GM12878 (cell line): Measurements from ENCODE around the gene MIXL1. TPM values are rescaled to one million over a fixed set of nuclear protein-coding genes. Genes with fewer than 3 reads are reported as not detected.

Source experiments
- ATAC-seq: fragments of 200-7000 bp; cut with Tn5 transposase; 3 replicates; pipeline ENCODE4 v1.9.1; 2020; ENCODE audit warnings: mild to moderate bottlenecking, moderate library complexity
- BruUV-seq: library from RNA; stranded (reverse); fragments of 400-500 nt; replicated peaks from 2 replicates; lab custom pipeline; 2021; lab: Mats Ljungman, UMichigan
- CTCF ChIA-PET: fragments of 300-600 bp; sonication (Branson Sonifier 250); formaldehyde crosslinking; extraction: SDS; loops from one replicate; lab custom pipeline; 2021; ENCODE audit warnings: inconsistent platforms; lab: Yijun Ruan, JAX
- POLR2A ChIA-PET: fragments of 350-600 bp; formaldehyde crosslinking; extraction: SDS; loops from one replicate; lab custom pipeline; 2021; ENCODE audit warnings: inconsistent platforms; lab: Charles Lee
- RAD21 ChIA-PET: fragments of 300-600 bp; sonication (Branson Sonifier 250); formaldehyde crosslinking; loops from one replicate; lab custom pipeline; 2023; ENCODE audit warnings: antibody characterized with exemption; ENCODE audit not compliant: unreplicated experiment; lab: Charles Lee
- SMC1A ChIA-PET: fragments of 300-600 bp; sonication (Branson Sonifier 250); formaldehyde crosslinking; loops from one replicate; lab custom pipeline; 2023; ENCODE audit not compliant: unreplicated experiment, uncharacterized antibody; lab: Charles Lee
- DNase-seq: peaks from one replicate; pipeline ENCODE4 v3.0.0-alpha.2; 2011; ENCODE audit warnings: low read depth, low spot score
- FAIRE-seq: peaks from 3 replicates; lab custom pipeline; 2011; peaks lifted over from hg19 to GRCh38; lab: Jason Lieb, UNC
- H2AFZ ChIP-seq: 2 replicates; pipeline ENCODE4 v1.6.0; 2011; ENCODE audit warnings: low read depth, low read length, control low read depth; ENCODE audit not compliant: control insufficient read depth
- H3K27ac ChIP-seq: 2 replicates; pipeline ENCODE4 v1.5.1; 2011; ENCODE audit warnings: control low read depth; ENCODE audit not compliant: control insufficient read depth, insufficient read depth
- H3K27me3 ChIP-seq, 2 experiments: replicated peaks in 1 of 2; 2 replicates each; pipeline versions ENCODE4 v1.6.0 to v1.6.1; 2011; ENCODE audit warnings: low read length in 1 of 2; ENCODE audit not compliant: control insufficient read depth in 2 of 2, insufficient read depth in 2 of 2
- H3K36me3 ChIP-seq, 2 experiments: 2 replicates each; pipeline ENCODE4 v1.5.1; 2011; ENCODE audit warnings: low read length in 1 of 2; ENCODE audit not compliant: control insufficient read depth in 2 of 2, insufficient read depth in 2 of 2
- H3K4me1 ChIP-seq: 2 replicates; pipeline ENCODE4 v1.6.1; 2011; ENCODE audit warnings: mild to moderate bottlenecking, low read length, moderate library complexity, mixed read lengths; ENCODE audit not compliant: control insufficient read depth, insufficient read depth
- H3K4me2 ChIP-seq: 2 replicates; pipeline ENCODE4 v1.6.0; 2011; ENCODE audit warnings: control low read depth; ENCODE audit not compliant: control insufficient read depth, insufficient read depth
- H3K4me3 ChIP-seq: fragments of 200-600 bp; sonication (generic); 2 replicates; pipeline ENCODE4 v1.5.1; 2016
- H3K79me2 ChIP-seq: 2 replicates; pipeline ENCODE4 v1.6.0; 2011; ENCODE audit warnings: low read length; ENCODE audit not compliant: control insufficient read depth, insufficient read depth
- H3K9ac ChIP-seq: 2 replicates; pipeline ENCODE4 v1.8.0; 2011; ENCODE audit warnings: low read length, control low read depth, mixed read lengths; ENCODE audit not compliant: control insufficient read depth, insufficient read depth
- H3K9me3 ChIP-seq: replicated peaks from 3 replicates; pipeline ENCODE4 v1.5.1; 2011; ENCODE audit warnings: mild to moderate bottlenecking, low read length; ENCODE audit not compliant: control insufficient read depth, insufficient read depth
- H4K20me1 ChIP-seq: 2 replicates; pipeline ENCODE4 v1.6.0; 2011; ENCODE audit not compliant: control insufficient read depth, insufficient read depth
- BCL11A ChIP-seq: IDR thresholded peaks from 2 replicates; pipeline ENCODE4 v1.6.1; 2011; ENCODE audit warnings: low read depth, low read length
- CHD4 ChIP-seq: fragments of 200-600 bp; sonication (generic); IDR thresholded peaks from 2 replicates; pipeline ENCODE4 v1.6.1; 2016; ENCODE audit warnings: mild to moderate bottlenecking
- CREM ChIP-seq: IDR thresholded peaks from 2 replicates; pipeline ENCODE4 v1.6.1; 2014; ENCODE audit warnings: antibody characterized with exemption, low read depth
- EGR1 ChIP-seq, 2 experiments: IDR thresholded peaks; 1 replicate in 1 of 2; 2 replicates in 1 of 2; pipeline ENCODE4 v1.6.1; 2011 to 2012; ENCODE audit warnings: low read depth in 2 of 2, low read length in 2 of 2, borderline replicate concordance in 1 of 2, mild to moderate bottlenecking in 1 of 2, moderate library complexity in 1 of 2
- MYB ChIP-seq: fragments of 150-350 bp; IDR thresholded peaks from 2 replicates; pipeline ENCODE4 v1.6.1; 2014; ENCODE audit warnings: mild to moderate bottlenecking, low read depth, low read length, borderline replicate concordance
- NR2F1 ChIP-seq: fragments of 450-650 bp; conservative IDR thresholded peaks from 2 replicates; pipeline ENCODE4 v1.6.1; 2017; ENCODE audit warnings: mild to moderate bottlenecking
- RAD51 ChIP-seq: fragments of 450-650 bp; IDR thresholded peaks from 2 replicates; pipeline ENCODE4 v1.6.1; 2016; ENCODE audit warnings: moderate library complexity, mild to moderate bottlenecking, inconsistent platforms
- SMAD1 ChIP-seq: fragments of 450-650 bp; IDR thresholded peaks from 2 replicates; pipeline ENCODE4 v1.6.1; 2018; ENCODE audit warnings: mild to moderate bottlenecking, low read depth; ENCODE audit not compliant: partially characterized antibody
- WGBS: methylation state at CpG from one replicate; pipeline ENCODE4 v1.1.6; 2016; ENCODE audit warnings: low lambda C conversion rate; ENCODE audit not compliant: insufficient replicate concordance, insufficient coverage; ENCODE audit errors: missing lambda C conversion rate; 5-methylcytosine and 5-hydroxymethylcytosine counted together
- in situ Hi-C: fragments of 300-500 bp; cut with MboI; formaldehyde crosslinking; loops from 9 replicates; pipeline ENCODE4 v1.14.3; 2018; ENCODE audit warnings: mixed read lengths
- intact Hi-C: fragments of 100-400 bp; cut with micrococcal nuclease; formaldehyde crosslinking; loops from one replicate; pipeline ENCODE4 v1.14.2; 2022; ENCODE audit not compliant: unreplicated experiment
- polyA plus RNA-seq, 11 experiments: library from polyadenylated mRNA; depleted of rRNA in 4 of 11; unstranded in 6 of 11; stranded (reverse) in 5 of 11; fragments of >200 nt; fragmentation: Nextera tagmentation in 4 of 11; fragmentation: Illumina TruSeq in 1 of 11; extraction: Ambion mirVana in 4 of 11; extraction: Trizol in 1 of 11; gene quantifications; 1 replicate in 1 of 11; 2 replicates in 10 of 11; pipeline versions ENCODE4 v1.2.1 to v1.2.3, GENCODE V29; 2011 to 2016; ENCODE audit warnings: inconsistent platforms in 2 of 11, missing spikeins in 2 of 11, low read depth in 1 of 11
- total RNA-seq, 4 experiments: library from RNA; depleted of rRNA in 3 of 4; stranded (reverse); fragments of >200 nt in 3 of 4; fragmentation: Illumina TruSeq in 1 of 4; extraction: Trizol in 1 of 4; gene quantifications; 2 replicates each; pipeline versions ENCODE4 v1.2.1 to v1.2.3, GENCODE V29; 2013 to 2021
- TF ChIP-seq, protein P1 (sequence below): fragments of 450-650 bp; IDR thresholded peaks from 2 replicates; pipeline ENCODE4 v1.6.1; 2017; ENCODE audit warnings: mild to moderate bottlenecking
- TF ChIP-seq, protein P2 (sequence below): IDR thresholded peaks from 2 replicates; pipeline ENCODE4 v1.6.1; 2012; ENCODE audit warnings: low read depth, low read length, improper control_type of control experiment
- TF ChIP-seq, protein P3 (sequence below): fragments of 450-650 bp; IDR thresholded peaks from 2 replicates; pipeline ENCODE4 v1.6.1; 2014; ENCODE audit warnings: mild to moderate bottlenecking

The MIXL1 gene
- total and polyA plus RNA-seq, 10 of the 15 experiments (the other 5 are each of a cell fraction or from before 2014, with no cell fraction given): 0.11 to 0.25 (median 0.20) TPM; not detected in 2

DNA sequence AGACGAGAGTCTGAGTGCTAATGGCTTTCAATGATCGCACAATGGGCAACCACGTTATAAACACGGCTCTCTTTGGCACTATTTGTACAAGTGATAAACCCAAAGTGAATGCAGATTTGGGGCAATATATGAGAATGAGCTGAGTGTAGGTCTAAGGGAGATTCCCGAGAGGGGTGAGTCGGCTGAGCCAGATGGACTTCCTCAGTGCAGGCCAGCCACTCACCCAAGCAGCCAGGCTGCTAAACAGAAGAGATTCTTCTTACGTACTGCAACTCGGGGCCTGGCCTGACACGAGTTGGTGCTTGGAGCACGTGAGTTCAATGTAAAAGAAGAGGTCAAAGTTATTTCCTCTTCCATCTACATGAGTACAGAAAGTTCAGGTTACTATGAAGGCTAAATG, 6.2 kb upstream of the MIXL1 start:
- intact Hi-C loops (no loop called here), in situ Hi-C loops (no loop called here)
- no peak overlapping the region for H3K4me3 ChIP-seq
- ChIA-PET SMC1A (no interaction called here), CTCF (interaction anchor here (2.5 kb wide), 1 partner anchor 92 kb away, joined by 6 read pairs; no protein-coding TSS in a partner anchor), POLR2A (no interaction called here), RAD21 (no interaction called here)
- H4K20me1 ChIP-seq: no peaks in the 10 kb centered on the region
- no peak for ATAC-seq
- H3K4me2 ChIP-seq: no peak overlapping the region
- no peaks in the 10 kb centered on the region; the same call in 1 of the 2 replicates for H3K4me1 ChIP-seq
- TF ChIP-seq EGR1 (IDR thresholded peaks at IDR 0.05; ENCODE audit: borderline replicate concordance in 1 of 2, low read depth in 2 of 2, low read length in 2 of 2): no peak
- H3K27ac ChIP-seq: no peak overlapping the region
- no peak overlapping the region for H3K9ac ChIP-seq
- H2AFZ ChIP-seq: no peak overlapping the region
- no peaks in the 10 kb centered on the region for H3K36me3 ChIP-seq
- H3K79me2 ChIP-seq: no peaks in the 10 kb centered on the region
- DNase-seq: no peak
- H3K27me3 ChIP-seq: no peaks in the 10 kb centered on the region
- no peak for FAIRE-seq
- no peaks in the 10 kb centered on the region for H3K9me3 ChIP-seq
- no TSS peak for BruUV-seq
- WGBS: 65% methylated on average over 10 of the region's 10 CpGs

DNA sequence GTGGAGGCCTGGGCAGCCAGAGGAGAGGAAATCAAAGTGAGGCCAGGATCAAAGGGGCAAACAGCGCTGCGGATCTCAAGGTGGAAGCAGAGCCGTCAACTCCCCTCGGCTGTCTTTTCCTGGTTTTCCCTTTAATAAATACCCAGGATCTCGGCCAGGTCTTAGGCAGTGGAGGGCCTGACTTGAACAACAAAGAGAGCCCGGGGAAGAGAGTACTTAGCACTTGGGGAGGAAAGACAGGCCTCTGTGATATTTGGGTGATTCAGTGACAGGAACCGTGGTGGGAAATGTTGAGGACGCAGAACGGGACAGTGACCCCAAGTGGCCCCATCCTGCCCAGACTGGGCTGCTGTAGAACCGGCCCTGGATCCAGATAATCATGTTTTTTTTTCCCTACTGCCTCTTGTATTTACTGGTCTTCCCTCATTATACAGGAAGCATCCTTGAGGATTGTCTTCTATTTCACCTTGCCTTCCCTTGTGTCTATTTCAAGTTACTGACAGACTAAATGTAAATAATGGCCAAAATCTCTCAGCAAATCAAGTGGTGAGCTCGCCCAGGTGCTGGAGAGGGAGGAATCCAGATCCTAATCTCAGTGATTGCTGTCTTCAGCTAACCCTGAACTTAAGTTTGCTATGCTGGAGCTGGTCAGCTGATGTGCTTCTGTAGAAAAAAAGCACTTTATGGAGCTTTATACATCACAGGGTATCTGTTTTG, 2.8 kb upstream of the MIXL1 start:
- H3K9ac ChIP-seq: no peak overlapping the region
- no peak overlapping the region for H2AFZ ChIP-seq
- WGBS: 65% methylated on average over 11 of the region's 11 CpGs
- no TSS peak for BruUV-seq
- DNase-seq (no peak), ATAC-seq (no peak), FAIRE-seq (no peak)
- H4K20me1 ChIP-seq: no peaks in the 10 kb centered on the region
- SMC1A ChIA-PET: interaction anchor here (1.0 kb wide), 1 partner anchor 9 kb away, joined by 4 read pairs; no protein-coding TSS in a partner anchor
- H3K4me2 ChIP-seq: no peak overlapping the region
- no peak overlapping the region for H3K4me3 ChIP-seq
- H3K36me3 ChIP-seq: no peaks in the 10 kb centered on the region
- RAD21 ChIA-PET: no interaction called here
- intact Hi-C loops: no loop called here
- in situ Hi-C loops: no loop called here
- no peak overlapping the region for H3K27ac ChIP-seq
- H3K79me2 ChIP-seq: no peaks in the 10 kb centered on the region
- H3K9me3 ChIP-seq: no peaks in the 10 kb centered on the region
- H3K27me3 ChIP-seq: no peaks in the 10 kb centered on the region
- no peak for TF ChIP-seq CREM
- TF ChIP-seq, protein P1, sequence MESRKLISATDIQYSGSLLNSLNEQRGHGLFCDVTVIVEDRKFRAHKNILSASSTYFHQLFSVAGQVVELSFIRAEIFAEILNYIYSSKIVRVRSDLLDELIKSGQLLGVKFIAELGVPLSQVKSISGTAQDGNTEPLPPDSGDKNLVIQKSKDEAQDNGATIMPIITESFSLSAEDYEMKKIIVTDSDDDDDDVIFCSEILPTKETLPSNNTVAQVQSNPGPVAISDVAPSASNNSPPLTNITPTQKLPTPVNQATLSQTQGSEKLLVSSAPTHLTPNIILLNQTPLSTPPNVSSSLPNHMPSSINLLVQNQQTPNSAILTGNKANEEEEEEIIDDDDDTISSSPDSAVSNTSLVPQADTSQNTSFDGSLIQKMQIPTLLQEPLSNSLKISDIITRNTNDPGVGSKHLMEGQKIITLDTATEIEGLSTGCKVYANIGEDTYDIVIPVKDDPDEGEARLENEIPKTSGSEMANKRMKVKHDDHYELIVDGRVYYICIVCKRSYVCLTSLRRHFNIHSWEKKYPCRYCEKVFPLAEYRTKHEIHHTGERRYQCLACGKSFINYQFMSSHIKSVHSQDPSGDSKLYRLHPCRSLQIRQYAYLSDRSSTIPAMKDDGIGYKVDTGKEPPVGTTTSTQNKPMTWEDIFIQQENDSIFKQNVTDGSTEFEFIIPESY: no peak
- TF ChIP-seq CHD4: no peak
- TF ChIP-seq NR2F1: no peak
- TF ChIP-seq BCL11A: no peak
- TF ChIP-seq MYB: no peak
- TF ChIP-seq, protein P2, sequence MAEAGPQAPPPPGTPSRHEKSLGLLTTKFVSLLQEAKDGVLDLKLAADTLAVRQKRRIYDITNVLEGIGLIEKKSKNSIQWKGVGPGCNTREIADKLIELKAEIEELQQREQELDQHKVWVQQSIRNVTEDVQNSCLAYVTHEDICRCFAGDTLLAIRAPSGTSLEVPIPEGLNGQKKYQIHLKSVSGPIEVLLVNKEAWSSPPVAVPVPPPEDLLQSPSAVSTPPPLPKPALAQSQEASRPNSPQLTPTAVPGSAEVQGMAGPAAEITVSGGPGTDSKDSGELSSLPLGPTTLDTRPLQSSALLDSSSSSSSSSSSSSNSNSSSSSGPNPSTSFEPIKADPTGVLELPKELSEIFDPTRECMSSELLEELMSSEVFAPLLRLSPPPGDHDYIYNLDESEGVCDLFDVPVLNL: no peak
- TF ChIP-seq, protein P3, sequence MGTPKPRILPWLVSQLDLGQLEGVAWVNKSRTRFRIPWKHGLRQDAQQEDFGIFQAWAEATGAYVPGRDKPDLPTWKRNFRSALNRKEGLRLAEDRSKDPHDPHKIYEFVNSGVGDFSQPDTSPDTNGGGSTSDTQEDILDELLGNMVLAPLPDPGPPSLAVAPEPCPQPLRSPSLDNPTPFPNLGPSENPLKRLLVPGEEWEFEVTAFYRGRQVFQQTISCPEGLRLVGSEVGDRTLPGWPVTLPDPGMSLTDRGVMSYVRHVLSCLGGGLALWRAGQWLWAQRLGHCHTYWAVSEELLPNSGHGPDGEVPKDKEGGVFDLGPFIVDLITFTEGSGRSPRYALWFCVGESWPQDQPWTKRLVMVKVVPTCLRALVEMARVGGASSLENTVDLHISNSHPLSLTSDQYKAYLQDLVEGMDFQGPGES: no peak
- no peak for TF ChIP-seq RAD51
- TF ChIP-seq SMAD1: no peak
- CTCF ChIA-PET: no interaction called here
- POLR2A ChIA-PET: no interaction called here
- no peaks in the 10 kb centered on the region for H3K4me1 ChIP-seq
